ENCODE measurements around the gene MYO15B. TPM values are rescaled to one million over a fixed set of nuclear protein-coding genes. Genes with fewer than 3 reads are reported as not detected.

Gene MYO15B
- total RNA-seq, 2 experiments from 2014 or later, result 8.9 to 19.2 TPM

DNA sequence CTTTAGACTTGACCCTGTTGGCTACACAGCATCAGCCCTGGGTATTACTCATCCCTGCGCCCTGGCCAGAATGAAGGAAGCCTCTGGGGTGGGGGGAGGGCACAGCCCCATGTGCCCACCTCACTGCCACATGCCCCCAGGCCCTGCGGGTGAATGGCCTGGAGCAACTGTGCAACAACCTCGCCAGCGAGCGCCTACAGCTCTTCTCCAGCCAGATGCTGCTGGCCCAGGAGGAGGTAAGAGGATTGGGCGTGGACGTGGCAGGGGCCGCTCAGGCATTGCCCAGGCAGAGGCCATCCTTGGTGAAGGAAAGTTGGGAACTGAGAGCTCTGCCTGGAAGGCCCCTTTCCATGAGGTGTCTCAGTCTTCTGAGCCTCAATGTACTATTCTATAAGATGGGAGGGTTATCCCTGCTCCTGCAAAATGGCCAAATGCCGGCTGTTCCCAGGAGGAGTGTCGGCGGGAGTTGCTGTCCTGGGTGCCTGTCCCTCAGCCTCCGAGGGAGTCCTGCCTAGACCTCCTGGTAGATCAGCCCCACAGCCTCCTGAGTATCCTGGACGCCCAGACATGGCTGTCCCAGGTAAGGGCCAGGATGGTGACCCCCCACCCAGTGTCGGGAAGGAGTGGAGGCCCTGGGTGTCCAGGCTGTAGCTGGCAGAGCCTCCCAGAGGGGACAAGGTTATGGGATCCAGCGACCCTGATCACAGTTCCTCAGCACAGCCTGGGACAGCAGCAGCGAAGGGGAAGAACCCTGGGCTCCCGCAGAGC is 8.9 kb downstream of the MYO15B start:
- Histone ChIP-seq H3K9me3 (ENCODE audit: low read length) (no peaks in the 10 kb centered on the region), H4K20me1 (ENCODE audit: insufficient read depth, low read length) (no peaks in the 10 kb centered on the region), H3K9me2 (ENCODE audit: insufficient read depth, low read length) (no peaks in the 10 kb centered on the region), H3K4me3 (ENCODE audit: low read depth, low read length, poor library complexity, severe bottlenecking) (no peak overlapping the region), H3K4me1 (ENCODE audit: insufficient read depth, low read length, poor library complexity, severe bottlenecking) (no peaks in the 10 kb centered on the region), H2AFZ (ENCODE audit: low read length) (no peak overlapping the region), H3K79me2 (ENCODE audit: insufficient read depth, low read depth, low read length) (no peaks in the 10 kb centered on the region), H3K27ac (ENCODE audit: low read depth, low read length, poor library complexity, severe bottlenecking) (no peak overlapping the region), H3K36me3 (ENCODE audit: insufficient read depth, low read length) (no peaks in the 10 kb centered on the region), H3K4me2 (ENCODE audit: low read length) (no peak overlapping the region)
- intact Hi-C loops (cut with micrococcal nuclease; ENCODE audit: unreplicated experiment), result no loop called here
- ChIA-PET CTCF (ENCODE audit: unreplicated experiment) (no interaction called here), POLR2A (no interaction called here)
- TF ChIP-seq, protein P1, sequence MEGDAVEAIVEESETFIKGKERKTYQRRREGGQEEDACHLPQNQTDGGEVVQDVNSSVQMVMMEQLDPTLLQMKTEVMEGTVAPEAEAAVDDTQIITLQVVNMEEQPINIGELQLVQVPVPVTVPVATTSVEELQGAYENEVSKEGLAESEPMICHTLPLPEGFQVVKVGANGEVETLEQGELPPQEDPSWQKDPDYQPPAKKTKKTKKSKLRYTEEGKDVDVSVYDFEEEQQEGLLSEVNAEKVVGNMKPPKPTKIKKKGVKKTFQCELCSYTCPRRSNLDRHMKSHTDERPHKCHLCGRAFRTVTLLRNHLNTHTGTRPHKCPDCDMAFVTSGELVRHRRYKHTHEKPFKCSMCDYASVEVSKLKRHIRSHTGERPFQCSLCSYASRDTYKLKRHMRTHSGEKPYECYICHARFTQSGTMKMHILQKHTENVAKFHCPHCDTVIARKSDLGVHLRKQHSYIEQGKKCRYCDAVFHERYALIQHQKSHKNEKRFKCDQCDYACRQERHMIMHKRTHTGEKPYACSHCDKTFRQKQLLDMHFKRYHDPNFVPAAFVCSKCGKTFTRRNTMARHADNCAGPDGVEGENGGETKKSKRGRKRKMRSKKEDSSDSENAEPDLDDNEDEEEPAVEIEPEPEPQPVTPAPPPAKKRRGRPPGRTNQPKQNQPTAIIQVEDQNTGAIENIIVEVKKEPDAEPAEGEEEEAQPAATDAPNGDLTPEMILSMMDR (conservative IDR thresholded peaks at IDR 0.05; ENCODE audit: low read length), result no peak
- TF ChIP-seq EZH2phosphoT487 (IDR thresholded peaks at IDR 0.05; ENCODE audit: borderline replicate concordance, low read depth, low read length), result no peak
- DNase-seq (ENCODE audit: low spot score), result no peak
- no TSS peak for BruUV-seq (replicated peaks)

DNA sequence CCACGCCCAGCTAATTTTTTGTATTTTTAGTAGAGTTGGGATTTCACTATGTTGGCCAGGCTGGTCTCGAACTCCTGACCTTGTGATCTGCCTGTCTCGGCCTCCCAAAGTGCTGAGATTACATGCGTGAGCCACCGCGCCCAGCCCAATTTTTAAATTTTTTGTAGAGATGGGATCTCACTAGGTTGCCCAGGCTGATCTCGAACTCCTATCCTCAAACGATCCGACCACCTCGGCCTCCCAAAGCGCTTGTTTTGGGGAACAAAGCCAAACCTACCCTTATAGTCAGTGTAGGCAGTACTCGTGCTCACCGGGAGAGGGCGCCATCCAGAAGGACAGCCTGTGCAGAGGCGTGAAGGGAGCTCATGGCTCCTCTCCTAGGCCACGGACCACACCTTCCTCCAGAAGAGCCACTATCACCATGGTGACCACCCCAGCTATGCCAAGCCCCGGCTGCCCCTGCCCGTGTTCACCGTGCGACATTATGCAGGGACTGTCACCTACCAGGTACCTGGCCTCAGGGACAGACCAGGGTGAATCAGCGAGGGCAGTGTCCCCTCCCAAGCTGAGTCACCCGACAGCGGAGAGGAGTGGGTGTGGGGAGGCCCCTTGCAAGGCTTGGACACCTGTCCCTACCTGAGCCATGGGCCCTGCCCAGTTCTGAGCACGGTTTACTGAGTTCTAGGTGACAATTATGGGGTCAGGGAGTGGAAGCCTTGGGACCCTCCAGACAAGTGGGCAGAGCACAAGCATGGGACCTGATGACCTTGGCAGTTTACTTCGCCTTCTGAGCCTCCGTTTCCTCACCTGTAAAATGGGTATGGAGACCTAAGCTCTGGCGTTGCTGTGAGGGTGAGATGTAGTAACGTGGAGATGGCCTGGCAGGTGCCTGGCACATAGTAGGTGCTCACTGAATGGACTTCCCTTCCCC is 13.7 kb downstream of the MYO15B start:
- Histone ChIP-seq H3K4me3 (ENCODE audit: low read depth, low read length, poor library complexity, severe bottlenecking) (no peak overlapping the region), H3K36me3 (ENCODE audit: insufficient read depth, low read length) (no peaks in the 10 kb centered on the region), H4K20me1 (ENCODE audit: insufficient read depth, low read length) (no peaks in the 10 kb centered on the region), H3K9me2 (ENCODE audit: insufficient read depth, low read length) (no peaks in the 10 kb centered on the region), H3K9me3 (ENCODE audit: low read length) (no peaks in the 10 kb centered on the region), H3K4me1 (ENCODE audit: insufficient read depth, low read length, poor library complexity, severe bottlenecking) (no peaks in the 10 kb centered on the region), H3K79me2 (ENCODE audit: insufficient read depth, low read depth, low read length) (no peaks in the 10 kb centered on the region), H2AFZ (ENCODE audit: low read length) (no peak overlapping the region), H3K4me2 (ENCODE audit: low read length) (no peak overlapping the region), H3K27ac (ENCODE audit: low read depth, low read length, poor library complexity, severe bottlenecking) (no peak overlapping the region)
- intact Hi-C loops (cut with micrococcal nuclease; ENCODE audit: unreplicated experiment), result loop anchor here (1.0 kb wide), 2 partner anchors 52 to 149 kb away; no protein-coding TSS in a partner anchor
- TF ChIP-seq, protein P1 (conservative IDR thresholded peaks at IDR 0.05; ENCODE audit: low read length), result peak; percentile 97
- TF ChIP-seq EZH2phosphoT487 (IDR thresholded peaks at IDR 0.05; ENCODE audit: borderline replicate concordance, low read depth, low read length), result no peak
- POLR2A ChIA-PET, result interaction anchor here (1.5 kb wide), 1 partner anchor 57 kb away, joined by 4 read pairs; no protein-coding TSS in a partner anchor
- CTCF ChIA-PET (ENCODE audit: unreplicated experiment), result interaction anchor here (0.5 to 1.4 kb wide), 13 partner anchors 8 to 153 kb away, joined by 3 to 22 read pairs (median 4); partner anchors contain the start of gene SMIM5
- BruUV-seq (replicated peaks), result no TSS peak
- peak; percentile 78 for DNase-seq (ENCODE audit: low spot score)

Data from OCI-LY7 (cell line).